Suppressor macrophage treated with lipopolysaccharide for 4 hours (primary cell): ENCODE results near the gene DUSP15.
"Not testable (repeated sequence)": the region's sequence is repeated elsewhere in the genome, so short reads cannot be mapped to it uniquely, and the experiment has no call there.

Source experiments
- DNase-seq: peaks from one replicate; pipeline ENCODE4 v3.0.0-alpha.2; 2020

DUSP15 gene

DNA sequence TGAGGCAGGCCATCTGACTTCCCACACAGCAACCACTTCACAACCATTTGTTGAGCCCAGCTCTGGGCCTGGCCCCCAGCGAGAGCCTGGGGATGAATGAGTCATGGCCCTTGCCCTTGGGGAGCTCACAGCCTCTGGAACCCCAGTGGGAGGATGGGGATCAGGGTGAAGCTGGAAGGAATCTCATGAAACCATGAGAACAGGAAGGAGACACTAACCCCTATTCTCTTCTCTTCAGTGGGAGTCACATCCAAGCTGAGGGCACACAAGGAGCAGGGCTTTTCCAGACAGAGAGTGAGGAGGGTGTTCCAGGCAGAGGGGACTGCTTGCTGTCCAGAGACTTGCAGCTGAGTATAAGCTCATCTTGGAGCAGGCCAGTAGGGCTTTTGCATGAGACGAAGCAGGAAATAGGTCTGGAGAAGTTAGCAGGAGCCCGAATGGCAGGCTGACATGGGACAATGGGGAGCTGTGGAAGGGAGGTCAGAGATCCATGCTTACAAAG, 32.4 kb downstream of the DUSP15 start:
- DNase-seq: peak; percentile 45

DNA sequence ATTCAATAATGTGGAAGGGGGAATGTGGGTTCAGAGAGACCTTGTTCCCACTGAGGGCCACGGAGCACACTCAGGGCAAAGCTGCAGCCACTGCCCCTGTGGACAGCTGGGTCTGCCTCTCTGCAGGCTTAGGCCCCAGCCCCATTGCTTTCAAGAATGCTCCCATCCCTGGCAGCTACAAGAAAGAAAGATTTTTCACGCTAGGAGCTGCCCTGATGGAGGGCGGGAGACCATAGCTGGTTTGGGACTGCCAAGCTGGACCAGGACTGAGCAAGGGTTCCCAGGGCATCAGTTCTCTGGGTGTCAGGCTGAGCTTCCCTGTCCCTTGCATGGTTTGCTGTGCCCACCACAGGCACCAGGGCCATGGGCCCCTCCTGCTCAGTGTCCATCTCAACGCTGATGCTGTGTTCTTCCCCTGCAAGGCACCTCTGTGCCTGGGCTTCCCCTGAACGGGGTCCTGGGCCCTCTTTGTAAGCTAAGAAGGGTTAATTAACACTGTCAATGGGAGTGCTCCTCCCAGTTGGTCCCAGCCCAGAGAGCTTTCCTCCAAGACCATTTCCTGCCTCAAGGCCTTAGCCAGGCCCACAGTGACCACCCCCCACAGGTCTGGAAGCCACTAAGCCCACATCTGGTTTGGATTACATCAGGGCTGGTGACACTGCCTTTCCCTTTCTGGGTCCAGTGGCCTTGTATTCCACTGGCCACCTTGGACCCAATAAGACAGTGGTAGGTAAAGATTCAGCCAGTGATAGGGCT, 33.3 kb downstream of the DUSP15 start:
- DNase-seq: no peak

DNA sequence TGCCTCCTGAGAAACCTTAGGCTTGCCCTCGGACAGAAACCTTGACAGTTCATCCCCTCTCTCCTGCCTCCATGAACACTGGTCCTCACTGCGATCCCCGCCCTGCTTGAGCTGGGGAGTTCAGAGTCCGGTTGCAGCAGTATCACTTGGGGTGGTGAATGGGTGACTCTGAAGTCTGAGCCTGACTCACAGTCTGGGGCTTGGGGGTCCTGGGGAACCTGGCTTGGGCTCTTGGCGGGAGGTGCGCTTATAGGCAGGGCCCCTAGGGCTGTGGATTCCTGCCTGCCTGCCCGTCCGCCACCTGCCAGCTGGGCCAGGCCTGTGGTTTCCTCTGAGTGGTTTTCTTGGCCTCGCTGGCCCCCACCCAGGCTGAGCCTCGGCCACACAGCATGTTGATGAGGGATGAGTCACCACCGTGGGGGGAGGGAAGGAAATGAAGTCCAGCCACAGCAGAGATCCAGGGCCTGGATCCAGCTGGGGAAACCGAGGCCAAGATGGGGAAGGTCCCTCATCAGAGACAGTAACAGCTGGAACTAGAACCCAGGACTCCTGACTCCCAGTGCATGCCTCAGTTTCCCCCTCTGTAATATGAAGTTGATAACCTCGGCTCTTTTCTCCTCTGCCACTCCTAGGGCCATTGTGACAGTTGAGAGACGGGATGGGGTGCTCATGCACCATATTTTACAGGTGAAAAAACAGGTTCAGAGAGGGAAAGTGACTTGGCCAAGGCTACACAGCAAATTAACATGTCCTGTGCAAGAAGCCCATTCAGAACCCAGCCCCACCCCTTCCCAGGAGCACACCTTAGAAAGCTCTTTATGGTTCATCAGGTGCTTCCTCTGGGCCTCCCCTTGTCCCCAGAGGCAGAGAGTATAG, 34.1 kb downstream of the DUSP15 start:
- DNase-seq: peak; percentile 78

DNA sequence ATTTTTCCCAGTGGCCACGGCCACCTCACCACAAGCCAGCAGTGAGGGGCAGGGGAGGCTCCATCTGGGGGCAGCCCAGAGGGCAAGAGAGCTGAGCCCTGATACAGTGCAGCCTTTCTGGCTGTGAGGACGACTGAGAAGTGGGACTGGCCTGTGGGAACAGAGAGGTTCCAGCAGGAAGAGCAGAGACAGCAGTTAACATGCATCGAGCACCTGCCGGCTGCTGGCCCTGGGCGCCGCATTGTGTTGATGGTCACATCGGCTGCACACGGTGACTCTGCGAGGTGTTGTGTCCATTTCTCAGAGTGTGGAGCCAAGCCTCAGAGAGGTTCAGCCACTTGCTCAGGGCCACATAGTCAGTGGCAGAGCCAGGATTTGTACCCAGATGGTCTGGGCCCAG, 34.8 kb downstream of the DUSP15 start:
- DNase-seq: no peak

DNA sequence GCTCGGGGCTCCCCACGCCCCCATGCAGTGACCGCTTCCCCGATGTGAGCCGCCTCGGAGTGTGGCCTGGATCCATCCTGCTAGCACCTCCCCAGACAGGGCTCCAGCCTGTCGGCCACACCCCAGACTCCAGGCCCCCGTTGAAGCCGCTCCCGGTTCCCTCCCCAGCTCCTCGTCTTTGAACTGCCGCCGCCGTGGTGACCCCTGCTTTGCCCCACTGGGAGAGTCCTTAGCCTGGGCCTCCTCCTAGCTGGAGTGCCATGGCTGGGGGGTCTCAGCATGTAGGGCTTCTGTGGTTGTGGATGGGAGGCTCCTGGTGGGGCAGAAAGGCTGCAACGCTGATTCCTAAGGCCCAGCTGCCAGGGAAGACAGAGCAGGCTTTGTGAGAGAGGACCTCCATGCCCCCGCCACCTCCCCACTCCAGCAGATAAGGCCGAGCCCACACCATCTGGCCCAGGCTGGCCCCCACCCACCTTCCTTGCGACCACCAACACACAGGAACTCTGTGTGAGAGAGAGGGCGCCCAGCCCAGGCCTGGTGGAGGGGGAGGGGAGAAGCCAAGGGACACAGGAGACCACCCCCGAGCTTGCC, 36.3 kb downstream of the DUSP15 start:
- no peak for DNase-seq

DNA sequence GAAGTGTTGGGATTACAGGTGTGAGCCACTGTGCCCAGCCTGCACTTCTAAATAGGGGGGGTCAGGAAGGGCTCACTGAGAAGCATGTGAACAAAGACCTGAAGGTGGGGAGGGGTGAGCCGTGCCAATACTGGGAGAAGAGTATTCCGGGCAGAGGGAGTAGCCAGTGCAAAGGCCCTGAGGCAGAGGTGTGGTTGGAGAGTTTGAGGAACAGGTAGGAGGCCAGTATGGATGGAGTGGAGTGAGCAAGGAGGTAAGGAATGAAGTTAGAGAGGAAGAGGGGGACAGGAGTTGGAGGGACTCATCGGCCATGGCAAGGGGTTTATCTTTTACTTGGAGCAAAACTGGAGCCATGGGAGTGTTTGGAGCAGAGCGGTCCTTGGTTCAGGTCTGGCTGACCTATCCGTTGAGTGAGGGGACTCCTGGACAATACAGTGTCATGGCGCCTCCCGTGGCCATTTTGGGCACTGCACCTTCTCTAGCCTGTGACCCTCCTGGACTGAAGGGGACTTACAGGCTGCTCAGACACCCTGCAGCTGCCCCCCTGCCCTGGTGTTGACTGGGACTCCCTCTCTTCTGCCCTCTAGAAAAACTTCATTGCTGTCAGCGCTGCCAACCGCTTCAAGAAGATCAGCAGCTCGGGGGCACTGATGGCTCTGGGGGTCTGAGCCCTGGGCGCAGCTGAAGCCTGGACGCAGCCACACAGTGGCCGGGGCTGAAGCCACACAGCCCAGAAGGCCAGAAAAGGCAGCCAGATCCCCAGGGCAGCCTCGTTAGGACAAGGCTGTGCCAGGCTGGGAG, 37.0 kb downstream of the DUSP15 start:
- DNase-seq: peak; percentile 70

DNA sequence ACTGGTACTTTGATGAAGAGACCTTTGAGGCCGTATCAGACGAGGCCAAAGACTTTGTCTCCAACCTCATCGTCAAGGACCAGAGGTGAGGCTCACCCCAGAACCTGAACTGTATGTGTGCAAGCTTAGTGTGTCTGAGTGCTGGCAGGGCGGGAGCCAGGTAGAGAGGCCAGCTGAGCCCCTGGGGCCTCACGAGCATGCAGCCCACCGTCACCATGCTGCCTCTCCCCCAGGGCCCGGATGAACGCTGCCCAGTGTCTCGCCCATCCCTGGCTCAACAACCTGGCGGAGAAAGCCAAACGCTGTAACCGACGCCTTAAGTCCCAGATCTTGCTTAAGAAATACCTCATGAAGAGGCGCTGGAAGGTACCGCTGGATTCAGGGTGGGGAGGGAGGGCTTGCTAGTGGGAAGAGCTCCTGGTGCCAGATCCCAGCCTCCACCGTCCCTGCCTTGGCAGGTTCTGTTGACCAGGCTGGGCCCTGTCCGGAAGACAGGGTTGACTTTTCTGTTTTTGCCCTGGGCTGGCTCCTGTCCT, 38.5 kb downstream of the DUSP15 start:
- DNase-seq: no peak

DNA sequence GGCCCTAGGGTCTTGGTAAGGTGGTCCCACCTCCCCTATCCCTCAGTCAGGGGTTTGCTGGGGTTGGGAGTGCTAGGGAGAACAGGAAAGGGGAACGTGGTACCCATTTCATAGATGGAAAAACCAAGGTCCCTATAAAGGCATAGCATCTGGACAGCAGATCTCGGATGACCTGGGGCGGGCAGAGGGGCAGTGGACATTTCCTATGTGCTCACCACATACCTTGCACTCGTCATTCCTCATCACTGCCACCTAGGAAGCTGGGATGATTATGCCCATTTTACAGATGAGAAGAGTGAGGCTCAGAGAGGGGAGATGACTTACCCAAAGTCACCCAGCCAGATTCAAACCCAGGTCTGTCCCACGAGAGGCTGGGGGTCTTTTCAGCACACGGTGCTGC, 39.1 kb downstream of the DUSP15 start:
- DNase-seq: no peak

DNA sequence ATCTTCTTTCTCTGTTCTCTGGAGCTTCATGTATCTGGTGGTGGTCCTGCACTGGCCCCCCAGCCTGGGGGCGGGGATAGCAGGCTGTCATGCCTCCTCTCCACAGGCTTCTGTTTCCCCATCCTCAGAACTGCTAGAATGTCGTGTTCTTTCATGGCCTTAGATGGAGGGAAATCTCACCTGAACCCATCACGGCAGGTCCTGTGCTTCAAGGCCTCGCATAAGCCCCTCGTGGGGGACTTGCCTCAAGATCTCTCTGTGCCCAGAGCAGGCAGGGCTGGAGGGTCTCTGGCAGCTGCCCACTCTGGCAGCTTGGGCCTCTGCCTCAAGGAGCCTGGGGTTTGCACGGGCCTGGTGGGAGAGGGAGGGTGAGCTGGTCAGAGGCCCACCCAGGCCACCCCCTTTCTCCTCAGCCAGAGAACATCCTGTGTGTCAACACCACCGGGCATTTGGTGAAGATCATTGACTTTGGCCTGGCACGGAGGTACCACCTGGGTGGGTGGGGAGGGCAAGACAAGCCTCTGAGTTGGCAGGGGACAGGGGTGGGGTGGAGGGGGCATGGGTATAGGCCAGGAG, 39.8 kb downstream of the DUSP15 start:
- DNase-seq: no peak

DNA sequence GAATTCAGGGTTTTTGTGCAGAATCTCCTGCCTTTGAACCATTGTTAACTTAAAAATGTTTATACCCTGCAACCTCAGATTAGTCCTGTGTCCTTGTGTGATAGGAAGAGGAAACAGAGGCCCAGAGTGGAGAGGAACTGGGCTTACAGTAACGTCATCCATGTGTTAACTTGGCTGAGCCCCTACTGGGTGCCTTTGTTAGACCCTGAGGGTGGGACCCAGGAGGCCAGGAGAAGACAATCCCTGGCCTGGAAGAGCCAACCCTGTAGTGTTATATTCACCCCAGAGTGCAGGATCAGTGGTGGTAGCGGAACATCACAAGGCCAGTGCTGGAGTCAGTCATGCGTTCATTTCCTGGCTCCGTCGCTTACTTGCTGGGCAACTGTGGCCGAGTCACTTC, 40.6 kb downstream of the DUSP15 start:
- DNase-seq: no peak

DNA sequence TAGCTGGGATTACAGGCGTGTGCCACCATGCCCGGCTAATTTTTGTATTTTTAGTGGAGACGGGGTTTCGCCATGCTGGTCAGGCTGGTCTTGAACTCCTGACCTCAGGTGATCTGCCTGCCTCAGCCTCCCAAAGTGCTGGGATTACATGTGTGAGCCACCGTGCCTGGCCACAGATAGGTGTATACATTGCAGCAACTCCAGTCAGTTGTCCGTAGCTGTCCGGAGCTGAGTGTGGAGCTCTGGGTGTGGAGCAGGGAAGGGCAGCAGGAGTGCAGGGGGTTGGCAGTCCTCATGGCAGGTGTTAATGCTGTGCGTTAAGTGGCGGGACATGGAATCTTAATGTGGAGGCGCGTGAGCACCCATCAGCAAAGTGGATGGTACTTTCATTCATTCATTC, 42.3 kb downstream of the DUSP15 start:
- not testable (repeated sequence) for DNase-seq

DNA sequence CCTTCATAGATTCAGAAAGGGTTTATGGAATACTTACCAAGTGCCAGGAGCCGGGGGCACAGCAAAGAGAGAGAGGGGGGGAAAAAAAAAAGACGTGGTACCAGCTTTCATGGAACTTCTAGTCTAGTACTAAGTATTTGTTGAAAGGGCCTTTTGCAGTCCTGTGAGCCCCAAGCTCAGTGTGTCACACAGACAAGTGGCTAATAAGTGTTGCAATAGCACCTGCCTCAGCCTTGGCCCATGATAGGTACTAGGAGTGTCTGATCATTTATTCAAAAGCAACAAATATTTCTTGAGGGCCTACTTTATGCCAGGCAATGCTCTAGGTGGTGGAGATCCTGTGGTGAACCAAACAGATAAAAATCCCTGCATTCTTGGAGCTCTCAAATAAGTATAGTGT, 43.3 kb downstream of the DUSP15 start:
- no peak for DNase-seq

DNA sequence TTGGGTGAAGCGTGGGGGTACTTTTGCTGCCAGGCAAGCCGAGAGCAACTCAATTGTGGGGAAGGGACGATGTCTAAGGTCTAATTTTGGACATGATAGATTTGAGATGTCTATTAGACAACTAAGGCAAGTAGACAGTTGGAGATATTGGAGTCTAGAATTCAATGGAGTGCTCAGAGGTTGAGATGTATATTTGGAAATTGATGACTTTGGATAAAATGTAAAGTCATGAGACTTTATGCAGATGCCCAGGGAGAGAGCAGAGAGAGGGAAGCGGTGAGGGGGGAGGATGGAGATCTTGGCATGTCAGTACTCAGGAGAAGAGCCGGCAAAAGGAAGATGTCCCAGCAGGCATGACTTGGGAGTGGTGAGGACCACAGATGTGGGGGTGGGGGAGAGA, 44.3 kb downstream of the DUSP15 start:
- no peak for DNase-seq

DNA sequence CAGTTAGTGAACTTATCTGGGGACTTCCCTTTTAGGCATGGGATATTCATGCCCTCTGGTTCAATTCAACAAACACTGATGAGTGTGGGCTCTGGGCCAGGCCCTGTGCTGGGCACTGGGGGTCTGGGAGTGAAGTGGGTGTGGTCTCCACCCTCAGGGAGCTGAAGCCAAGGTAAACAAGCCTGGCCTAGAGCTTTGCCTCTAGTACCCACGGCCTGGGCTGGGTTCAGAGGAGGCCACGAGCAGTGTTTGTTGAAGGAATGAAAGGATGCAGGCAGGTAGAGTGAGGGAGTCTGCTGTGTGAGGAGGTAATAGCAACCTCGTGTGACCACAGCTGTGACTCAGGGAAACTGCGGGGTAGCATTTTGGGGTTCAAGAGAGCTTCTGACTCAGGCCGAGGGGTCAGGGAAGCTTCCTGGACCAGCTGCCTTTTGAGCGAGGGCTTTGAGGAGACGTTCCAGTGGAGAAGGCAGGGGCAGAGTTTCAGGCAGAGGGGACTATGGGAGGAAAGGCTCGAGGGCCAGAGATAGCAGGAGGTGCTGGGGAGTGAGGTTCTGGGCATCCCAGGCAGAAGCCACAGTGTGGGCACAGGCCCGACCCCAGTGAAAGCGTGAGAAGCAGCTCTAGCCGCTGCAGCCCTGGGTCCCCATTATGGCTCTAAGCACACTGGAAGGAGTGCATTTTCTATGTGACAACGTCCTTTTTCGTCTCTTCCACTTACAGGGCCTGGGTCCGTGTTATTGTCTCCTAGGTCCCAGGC, 45.6 kb downstream of the DUSP15 start:
- no peak for DNase-seq

DNA sequence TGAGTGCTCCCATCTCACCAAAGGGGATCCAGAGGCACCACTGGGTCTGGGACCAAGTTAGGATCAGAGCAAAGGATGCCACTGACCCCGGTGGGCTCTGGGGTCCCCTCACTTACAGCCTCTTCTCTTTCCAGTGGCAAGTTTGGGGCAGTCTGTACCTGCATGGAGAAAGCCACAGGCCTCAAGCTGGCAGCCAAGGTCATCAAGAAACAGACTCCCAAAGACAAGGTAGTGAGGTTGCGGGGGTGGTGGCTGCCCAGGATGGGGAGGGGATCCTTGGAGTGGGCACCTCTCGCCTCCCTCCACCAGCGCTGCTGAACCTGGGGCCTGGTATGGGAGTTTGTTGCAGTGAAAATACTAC, 46.2 kb downstream of the DUSP15 start:
- no peak for DNase-seq

DNA sequence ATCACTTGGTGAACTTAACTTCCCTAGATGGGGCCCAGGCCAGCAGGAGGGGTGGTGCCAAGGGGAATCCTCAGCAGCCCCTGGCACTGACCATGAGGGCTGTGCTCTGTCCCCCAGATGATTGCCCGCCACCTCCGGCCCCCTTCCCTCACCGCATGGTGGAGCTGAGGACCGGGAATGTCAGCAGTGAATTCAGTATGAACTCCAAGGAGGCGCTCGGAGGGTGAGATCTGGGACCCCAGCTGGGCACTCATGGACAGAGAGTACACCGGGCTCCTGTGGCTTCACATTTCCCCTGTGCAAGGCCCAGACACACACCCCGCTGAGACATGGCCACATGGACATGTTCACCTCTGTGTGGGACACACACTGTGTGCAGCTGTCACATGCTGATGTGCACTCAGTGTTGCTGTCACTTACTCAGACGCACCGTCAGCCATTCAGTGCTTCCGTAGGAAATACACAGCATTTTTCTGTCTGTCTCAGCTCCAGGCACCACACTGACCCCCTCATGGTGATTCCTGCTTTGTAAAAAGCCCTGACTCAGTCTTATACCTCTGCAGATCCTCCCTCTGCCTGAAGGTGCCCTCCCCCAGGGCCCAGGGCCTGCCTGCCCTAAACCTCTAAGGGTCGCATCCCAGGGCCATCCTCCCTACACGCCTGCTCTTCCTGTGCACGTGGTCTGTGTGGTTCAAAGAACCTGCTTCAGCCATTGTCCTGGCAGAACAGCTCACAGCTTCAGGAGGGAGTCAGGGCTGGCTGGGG, 46.8 kb downstream of the DUSP15 start:
- no peak for DNase-seq

DNA sequence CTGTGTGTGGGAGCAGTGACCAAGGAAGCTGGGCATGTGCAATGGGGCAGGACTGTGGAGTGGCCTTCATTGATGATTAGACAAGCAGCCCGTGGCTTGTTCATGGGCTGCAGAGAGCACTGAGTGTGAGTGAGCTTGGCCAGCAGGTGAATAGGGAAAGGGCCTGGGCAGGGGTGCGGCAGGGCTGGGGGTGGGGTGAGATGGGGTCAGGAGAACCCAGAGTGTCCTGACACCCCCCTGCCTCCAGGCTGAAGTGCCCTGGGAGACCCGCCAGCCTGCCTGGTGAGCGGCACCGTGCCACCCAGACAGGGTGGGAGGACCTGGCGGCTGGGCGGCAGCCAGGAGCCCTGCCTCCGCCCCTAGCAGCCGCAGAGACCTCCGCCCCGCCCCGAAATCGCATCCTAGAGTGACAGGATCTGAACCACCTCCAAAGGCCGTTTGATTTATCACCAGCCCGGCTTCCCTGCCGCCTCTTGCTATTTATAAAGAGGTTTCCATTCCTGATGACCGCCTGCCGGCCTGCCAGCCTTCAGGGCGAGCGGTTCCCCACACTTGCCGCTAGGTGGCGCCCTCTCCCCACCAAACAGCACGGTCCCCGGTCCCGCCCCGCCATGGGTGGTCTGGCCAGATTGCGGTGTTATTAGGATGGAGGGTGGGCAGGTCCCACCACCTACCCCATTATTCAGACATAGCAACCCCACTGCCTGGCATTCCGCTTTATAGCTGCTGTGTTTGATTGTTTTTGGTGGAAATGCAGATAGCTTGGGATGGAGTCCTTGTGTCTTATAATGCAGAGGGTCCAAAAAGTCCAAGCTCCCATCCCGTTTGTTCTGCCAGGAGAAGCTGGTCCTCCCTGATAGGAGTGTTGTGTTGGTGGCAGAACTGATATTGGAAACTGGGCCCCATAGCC, 47.7 kb downstream of the DUSP15 start:
- peak; percentile 74 for DNase-seq

DNA sequence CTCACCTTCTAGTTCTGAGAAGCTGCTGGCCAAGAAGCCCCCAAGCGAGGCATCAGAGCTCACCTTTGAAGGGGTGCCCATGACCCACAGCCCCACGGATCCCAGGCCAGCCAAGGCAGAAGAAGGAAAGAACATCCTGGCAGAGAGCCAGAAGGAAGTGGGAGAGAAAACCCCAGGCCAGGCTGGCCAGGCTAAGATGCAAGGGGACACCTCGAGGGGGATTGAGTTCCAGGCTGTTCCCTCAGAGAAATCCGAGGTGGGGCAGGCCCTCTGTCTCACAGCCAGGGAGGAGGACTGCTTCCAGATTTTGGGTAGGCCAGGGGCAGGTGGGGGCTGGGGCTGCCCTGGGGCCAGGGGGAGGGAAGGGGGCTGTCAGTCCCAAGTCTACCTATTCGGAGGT, 48.9 kb downstream of the DUSP15 start:
- no peak for DNase-seq

DNA sequence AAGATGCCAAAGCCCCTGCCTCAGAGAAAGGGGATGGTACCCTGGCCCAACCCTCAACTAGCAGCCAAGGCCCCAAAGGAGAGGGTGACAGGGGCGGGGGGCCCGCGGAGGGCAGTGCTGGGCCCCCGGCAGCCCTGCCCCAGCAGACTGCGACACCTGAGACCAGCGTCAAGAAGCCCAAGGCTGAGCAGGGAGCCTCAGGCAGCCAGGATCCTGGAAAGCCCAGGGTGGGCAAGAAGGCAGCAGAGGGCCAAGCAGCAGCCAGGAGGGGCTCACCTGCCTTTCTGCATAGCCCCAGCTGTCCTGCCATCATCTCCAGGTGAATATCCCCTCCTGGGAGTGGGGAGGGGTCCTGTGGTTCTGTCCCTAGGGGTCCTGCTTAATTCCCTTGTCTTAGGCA, 50.1 kb downstream of the DUSP15 start:
- DNase-seq: no peak
